Uterus (tissue), 2 donors: ENCODE measurements around the gene ITFG1.

Experiments used
- CTCF ChIP-seq, 4 experiments: fragments of 200-600 bp in 2 of 4; fragments of 450-650 bp in 2 of 4; sonication (generic) in 2 of 4; IDR thresholded peaks; one replicate each; pipeline ENCODE4 v1.5.1; 2016 to 2019; ENCODE audit warnings: antibody characterized with exemption in 4 of 4, mild to moderate bottlenecking in 2 of 4, moderate library complexity in 1 of 4
- POLR2A ChIP-seq, 2 donors: fragments of 450-650 bp; IDR thresholded peaks; one replicate each; pipeline ENCODE4 v1.6.1; 2016; ENCODE audit warnings: antibody characterized with exemption in 2 of 2, mild to moderate bottlenecking in 1 of 2, moderate library complexity in 1 of 2

GRCh38 chr16:47129755-47130435, 331.0 kb downstream of the ITFG1 start:
- TF ChIP-seq POLR2A (IDR thresholded peaks at IDR 0.05) (no peak), CTCF (IDR thresholded peaks at IDR 0.05) (no peak)
